Inferior parietal cortex (tissue), 1 donor: ENCODE data around the gene ARSB.

Source experiments
- DNase-seq: peaks from one replicate; pipeline ENCODE4 v3.0.0-alpha.2; 2016; ENCODE audit errors: extremely low spot score

ARSB gene

GRCh38 chr5:78985116-78985724 lies at the start of gene ARSB:
ARSB (minus strand) TSS chr5:78985310; CDS start chr5:78985248, 62 bp downstream.
- DNase-seq: peak; percentile 53

- DNase-seq: no peak
Observed at GRCh38 chr5:79032782-79033181, 47.7 kb upstream of the ARSB start.

DNA sequence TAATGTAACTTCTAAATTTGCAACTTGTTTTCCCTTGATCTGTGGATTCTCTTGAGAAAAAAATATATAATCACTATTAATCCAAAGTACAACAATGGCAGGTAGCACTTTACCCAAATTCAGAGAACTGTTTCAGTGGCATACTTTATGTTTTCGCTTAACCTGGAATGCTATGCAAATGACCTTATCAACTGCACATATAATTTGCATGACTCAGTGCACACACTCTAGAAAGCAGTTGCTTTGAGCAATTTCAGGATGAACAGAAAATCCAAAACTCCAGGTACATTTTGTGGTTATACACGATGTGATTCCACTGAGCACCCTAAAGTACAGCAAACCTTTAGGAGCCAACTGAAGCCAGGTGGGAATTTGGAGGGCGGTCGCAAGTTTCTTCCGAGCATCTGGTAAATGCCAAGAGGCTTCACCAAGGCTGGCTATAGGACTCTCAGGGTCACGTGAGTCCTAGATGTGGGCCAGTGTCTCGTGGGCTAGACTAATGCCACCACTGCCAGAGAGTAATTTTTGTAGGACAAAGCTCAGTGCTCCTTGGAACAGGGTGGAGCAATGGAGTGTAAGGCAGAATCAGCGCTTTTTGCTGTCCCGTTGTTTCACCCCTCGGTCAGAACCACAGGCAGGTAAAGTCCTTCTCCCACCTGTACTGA lies 47.1 kb upstream of the ARSB start:
- no peak for DNase-seq

DNA sequence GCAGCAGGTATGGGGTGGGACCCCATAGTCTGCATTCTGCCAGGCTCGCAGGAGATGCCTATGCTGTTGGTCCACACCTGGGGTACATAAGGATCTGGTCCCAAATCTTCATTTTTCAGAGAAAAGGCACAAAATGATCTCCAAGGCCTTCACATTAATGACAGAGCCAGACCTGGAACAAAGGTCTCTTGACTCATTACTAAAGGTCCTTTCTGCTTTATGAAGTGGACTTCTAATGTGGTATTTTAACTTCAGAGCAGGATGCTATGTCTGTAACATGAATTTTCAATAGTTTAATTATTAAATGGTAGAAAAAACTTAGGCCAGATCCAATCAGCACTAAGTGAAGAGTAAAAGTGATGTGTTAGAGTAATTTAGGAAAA lies 46.4 kb upstream of the ARSB start:
- no peak for DNase-seq

GRCh38 chr5:79030663-79031484 lies 45.8 kb upstream of the ARSB start:
- DNase-seq: no peak

DNA sequence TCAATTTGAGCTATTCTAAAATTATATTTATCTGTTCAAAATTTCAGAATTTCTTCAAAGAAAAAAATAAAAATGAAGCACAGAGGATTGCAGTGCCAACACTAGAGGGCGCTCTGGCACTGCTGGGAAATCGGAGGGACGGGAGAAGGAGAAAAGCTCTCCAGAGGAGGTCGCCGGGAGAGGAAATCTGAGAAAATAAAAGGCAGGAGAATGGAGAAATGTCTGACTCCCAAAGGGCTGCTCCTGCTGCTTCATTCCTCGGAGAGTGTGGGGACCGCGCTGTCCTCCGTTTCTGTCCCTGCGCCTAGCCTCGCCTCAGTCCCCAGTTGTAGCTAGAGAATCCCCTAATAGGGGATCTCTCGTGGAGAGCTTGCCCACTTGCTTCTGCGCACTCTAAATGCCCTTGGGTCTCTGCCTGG lies 40.0 kb upstream of the ARSB start:
- DNase-seq: peak; percentile 85

DNA sequence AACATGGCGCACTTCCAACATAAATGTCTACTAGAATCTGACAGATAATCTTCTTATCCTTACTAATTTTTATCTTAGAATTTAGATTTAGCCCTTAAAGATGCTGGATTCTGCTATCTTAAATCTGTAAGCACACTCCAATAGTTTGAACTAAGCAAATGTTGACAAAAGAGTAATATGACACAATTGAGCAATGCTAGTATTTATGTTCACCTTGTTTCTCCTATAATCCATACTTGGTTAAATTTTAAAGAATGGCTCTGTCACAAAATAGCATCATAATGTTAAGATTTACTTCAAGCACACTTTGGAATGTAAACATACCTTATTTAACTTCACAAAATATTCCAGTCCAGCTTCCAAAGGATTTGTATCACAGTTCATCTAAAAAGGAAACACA lies 38.8 kb upstream of the ARSB start:
- no peak for DNase-seq

DNA sequence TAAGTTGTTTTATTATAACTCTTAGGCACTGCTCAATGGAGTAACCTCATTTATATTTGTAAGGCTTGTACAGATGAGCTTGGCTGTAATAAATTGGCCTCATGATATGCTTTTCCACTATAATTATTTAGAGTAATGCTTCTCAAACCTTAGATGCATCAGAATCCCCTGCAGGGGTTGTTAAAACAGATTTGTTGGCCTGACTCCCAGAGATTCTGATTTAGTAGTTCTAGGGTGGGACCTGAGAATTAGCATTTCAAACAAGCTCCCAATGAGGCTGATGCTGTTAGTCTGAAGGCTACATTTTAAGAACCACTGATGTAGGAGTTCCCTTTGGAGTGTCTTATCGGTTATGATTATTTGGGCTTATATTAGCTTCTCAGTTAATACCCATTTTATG lies 38.2 kb upstream of the ARSB start:
- DNase-seq: no peak

GRCh38 chr5:79022771-79023170 lies 37.7 kb upstream of the ARSB start:
- DNase-seq: no peak

DNA sequence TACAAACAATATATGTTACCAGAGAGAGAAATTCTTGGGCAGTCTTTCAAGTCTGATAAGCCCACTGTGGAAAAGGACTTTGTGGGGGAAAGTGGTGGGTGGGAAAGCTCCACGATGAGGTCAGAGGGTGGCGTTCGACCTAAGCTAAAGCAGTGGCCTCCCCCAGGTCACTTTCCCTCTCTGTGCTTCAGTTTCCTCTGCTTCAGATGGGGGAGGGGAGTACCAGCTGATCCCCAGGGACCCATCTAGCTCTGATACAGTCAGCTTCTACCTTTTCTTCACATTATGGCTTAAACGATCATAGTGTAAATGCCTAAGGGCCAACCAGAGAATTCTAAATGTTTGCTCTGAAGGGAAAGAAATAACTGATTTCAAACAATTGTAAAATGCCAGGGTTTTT lies 36.6 kb upstream of the ARSB start:
- DNase-seq: no peak

DNA sequence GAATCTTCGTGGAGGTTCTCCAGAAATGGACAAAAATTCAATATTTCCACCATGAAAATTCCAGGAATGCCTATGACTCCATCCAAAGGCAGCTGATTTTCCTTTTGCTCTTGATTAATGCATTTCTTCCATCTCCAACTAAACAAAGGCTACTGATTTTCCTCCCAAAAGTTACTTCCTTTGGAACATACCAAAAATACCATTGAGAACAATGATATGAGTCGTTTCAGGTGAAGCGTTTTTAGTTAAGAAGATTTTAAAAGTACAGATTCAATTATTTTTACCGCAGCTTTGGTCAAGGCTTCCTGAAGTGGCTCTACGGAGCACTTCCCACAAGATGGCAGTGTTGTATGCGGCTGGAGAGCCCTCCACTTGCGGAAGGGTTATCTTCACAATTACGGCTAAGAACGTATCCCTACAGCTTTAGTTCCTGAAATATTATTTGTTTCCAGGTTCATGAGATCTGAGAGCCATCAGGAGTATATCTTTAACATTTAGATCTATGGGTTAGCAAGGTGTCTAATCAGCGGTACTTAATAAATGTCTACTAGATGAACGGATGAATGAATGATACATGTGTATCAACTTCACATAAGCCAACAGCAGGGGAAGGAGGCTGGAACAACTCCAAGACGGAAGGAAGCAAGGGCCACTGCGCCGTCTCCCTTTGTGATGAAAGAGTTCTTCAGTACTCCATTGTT lies 35.9 kb upstream of the ARSB start:
- peak; percentile 78 for DNase-seq

GRCh38 chr5:79014631-79015030 lies 29.5 kb upstream of the ARSB start:
- DNase-seq: no peak

GRCh38 chr5:79011869-79012268 lies 26.8 kb upstream of the ARSB start:
- DNase-seq: no peak

DNA sequence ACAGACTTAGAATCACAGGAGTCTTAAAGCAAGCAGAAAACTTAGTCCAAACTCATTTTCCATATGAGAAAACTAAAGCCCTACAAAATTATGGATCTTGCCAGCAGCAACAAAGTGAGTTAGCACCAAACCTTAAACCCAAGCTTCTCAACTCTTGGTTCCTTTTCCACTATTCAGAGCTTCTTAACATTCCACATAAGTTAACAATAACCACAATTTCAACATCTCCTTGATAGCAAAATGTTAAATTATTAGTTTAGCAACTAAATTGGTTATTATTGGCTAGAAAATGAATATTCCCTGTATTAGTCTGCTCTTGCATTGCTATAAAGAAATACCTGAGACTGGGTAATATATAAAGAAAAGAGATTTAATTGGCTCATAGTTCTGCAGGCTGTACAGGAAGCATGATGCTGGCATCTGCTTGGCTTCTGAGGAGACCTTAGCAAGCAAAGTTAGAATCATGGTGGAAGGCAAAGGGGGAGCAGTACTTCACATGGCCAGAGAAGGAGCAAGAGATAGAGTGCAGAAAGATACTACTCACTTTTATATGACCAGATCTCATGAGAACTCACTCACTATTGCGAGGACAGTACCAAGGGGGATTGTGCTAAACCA lies 26.2 kb upstream of the ARSB start:
- DNase-seq: no peak

GRCh38 chr5:79008362-79008761 lies 23.3 kb upstream of the ARSB start:
- DNase-seq: no peak

DNA sequence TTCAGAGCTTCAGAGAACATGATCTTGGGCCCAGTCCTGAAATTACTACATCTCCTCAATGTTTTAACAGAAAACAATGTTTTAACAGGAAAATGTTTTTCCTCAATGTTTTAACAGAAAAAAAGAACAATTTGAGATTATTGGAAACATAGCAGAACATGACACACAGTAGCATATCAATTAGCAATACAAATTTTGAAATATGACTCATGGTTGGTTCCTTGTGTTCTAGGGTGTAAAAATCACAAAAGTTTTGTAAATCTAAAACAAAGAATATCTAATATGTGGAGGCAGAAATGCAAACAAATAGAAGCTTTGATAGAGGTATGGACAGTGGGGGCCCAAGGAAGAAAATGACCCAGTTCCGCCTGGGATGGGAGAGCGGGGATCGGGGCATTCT lies 22.8 kb upstream of the ARSB start:
- DNase-seq: no peak

GRCh38 chr5:79005936-79006631 lies 21.0 kb upstream of the ARSB start:
- no peak for DNase-seq

DNA sequence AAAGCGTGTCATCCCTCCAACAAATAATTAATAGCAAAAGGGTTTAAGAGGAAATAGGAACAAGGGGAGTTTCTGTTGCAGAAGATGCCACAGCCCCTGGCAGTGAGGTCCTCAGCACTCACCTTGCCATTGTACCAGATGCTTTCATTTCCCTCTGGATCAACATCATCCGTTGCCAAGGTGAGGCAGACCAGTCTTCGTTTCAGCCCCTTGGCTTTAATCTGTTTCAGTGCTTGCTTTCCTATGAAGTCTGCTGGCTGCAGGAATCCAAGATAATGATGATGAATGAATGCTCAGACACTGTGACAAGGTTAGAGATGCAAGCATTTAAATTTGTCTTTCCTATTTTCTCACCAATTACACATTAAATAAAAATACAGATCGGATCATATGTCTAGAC lies 20.0 kb upstream of the ARSB start:
- DNase-seq: no peak

DNA sequence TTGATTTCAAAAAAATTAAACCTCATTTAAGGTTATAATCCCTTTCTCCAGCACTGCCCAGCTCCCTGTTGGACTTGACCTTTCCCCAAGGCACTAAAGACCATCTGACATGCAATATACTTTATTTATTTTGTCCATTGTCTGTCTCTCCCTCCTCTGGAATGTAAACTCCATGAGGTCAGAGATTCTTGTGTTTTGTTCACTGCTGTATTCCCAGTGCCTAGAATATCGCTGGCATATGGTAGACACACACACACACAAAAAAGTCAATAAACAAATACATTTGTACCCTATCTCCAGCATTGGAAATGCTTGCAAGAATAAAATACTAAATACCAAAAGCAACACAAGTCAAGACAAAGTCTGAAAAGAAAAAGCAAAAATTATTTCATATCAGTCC lies 17.3 kb upstream of the ARSB start:
- no peak for DNase-seq

DNA sequence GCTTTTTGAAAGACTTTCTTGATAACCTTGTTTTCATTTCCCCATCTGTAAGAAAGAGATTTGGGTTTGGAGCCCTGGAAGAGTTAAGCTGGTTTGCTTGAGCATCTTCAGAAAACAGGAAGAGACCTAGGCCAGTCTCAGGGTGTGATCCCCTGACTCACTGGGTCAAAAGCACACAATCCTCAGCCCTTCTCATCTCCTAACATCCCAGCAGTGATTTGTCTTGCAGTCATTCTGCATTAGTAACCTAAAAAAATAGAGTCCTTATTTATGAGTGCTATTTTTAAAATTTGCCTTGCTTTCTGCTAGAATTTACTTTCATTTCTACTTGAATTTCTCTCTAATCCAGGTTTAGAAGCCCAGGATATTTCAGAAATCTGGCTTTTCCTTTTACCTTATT lies 16.4 kb upstream of the ARSB start:
- no peak for DNase-seq

DNA sequence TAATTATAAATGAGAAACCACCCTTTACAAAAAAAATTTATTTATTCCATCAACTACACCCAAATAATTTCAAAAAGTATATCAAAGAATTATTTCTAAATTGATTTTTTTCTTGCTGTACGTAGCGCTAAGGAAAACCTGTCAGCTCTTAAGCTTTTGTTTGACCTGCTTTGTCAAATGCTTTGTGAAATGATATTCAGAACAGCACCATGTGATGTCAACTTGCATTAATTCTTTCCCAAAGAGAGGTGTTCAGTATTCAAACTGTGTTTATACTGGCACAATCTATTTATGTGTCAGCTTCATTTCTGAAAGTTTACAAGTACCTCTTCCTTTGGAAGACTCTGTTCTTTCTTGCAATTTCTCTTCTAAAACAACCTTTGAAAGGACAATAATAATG lies 12.0 kb upstream of the ARSB start:
- no peak for DNase-seq
